SK-N-SH treated with all-trans-retinoic acid at 6 μM for 48 hours (cell line): ENCODE results near the gene CHPF2.

Experiments
- ATAC-seq: fragments of 200-7000 bp; cut with Tn5 transposase; 3 replicates; pipeline ENCODE4 v1.9.1; 2020; ENCODE audit warnings: mild to moderate bottlenecking, moderate library complexity
- ARNTL ChIP-seq: fragments of 450-650 bp; formaldehyde crosslinking; IDR thresholded peaks from 2 replicates; pipeline ENCODE4 v1.5.0; 2020; ENCODE audit warnings: low read depth, mild to moderate bottlenecking, moderate library complexity, borderline replicate concordance
- BACH2 ChIP-seq: fragments of 250-450 bp; sonication (Bioruptor Pico); IDR thresholded peaks from 2 replicates; pipeline ENCODE4 v1.9.0; 2021; ENCODE audit warnings: mild to moderate bottlenecking, borderline replicate concordance
- CSDC2 ChIP-seq: fragments of 250-450 bp; sonication (Bioruptor Pico); IDR thresholded peaks from 2 replicates; pipeline ENCODE4 v1.5.0; 2020; ENCODE audit warnings: mild to moderate bottlenecking, moderate library complexity
- GLIS3 ChIP-seq: fragments of 250-450 bp; sonication (Bioruptor Pico); IDR thresholded peaks from 2 replicates; pipeline ENCODE4 v1.5.0; 2020; ENCODE audit warnings: mild to moderate bottlenecking, moderate library complexity
- ISL1 ChIP-seq: fragments of 250-450 bp; sonication (Bioruptor Pico); IDR thresholded peaks from 2 replicates; pipeline ENCODE4 v2.1.2; 2022; ENCODE audit warnings: mild to moderate bottlenecking, moderate library complexity
- OSR1 ChIP-seq: fragments of 250-450 bp; sonication (Bioruptor Pico); IDR thresholded peaks from 2 replicates; pipeline ENCODE4 v1.8.0; 2022; ENCODE audit warnings: moderate library complexity, mild to moderate bottlenecking, inconsistent platforms
- PPARA ChIP-seq: fragments of 250-450 bp; sonication (Bioruptor Pico); IDR thresholded peaks from 2 replicates; pipeline ENCODE4 v1.5.0; 2020; ENCODE audit warnings: mild to moderate bottlenecking, borderline replicate concordance
- RARB ChIP-seq: fragments of 250-450 bp; sonication (Bioruptor Pico); IDR thresholded peaks from 2 replicates; pipeline ENCODE4 v1.8.0; 2021; ENCODE audit warnings: mild to moderate bottlenecking, moderate library complexity
- SNAI2 ChIP-seq: fragments of 250-450 bp; sonication (Bioruptor Pico); IDR thresholded peaks from 2 replicates; pipeline ENCODE4 v1.5.0; 2020; ENCODE audit warnings: mild to moderate bottlenecking, moderate library complexity
- TCF4 ChIP-seq: fragments of 250-450 bp; sonication (Bioruptor Pico); IDR thresholded peaks from 2 replicates; pipeline ENCODE4 v1.8.0; 2021; ENCODE audit warnings: mild to moderate bottlenecking, moderate library complexity, borderline replicate concordance
- TOX ChIP-seq: fragments of 250-450 bp; sonication (Bioruptor Pico); IDR thresholded peaks from 2 replicates; pipeline ENCODE4 v1.8.0; 2021; ENCODE audit warnings: mild to moderate bottlenecking, moderate library complexity, borderline replicate concordance
- ZFP3 ChIP-seq: fragments of 250-450 bp; sonication (Bioruptor Pico); IDR thresholded peaks from 2 replicates; pipeline ENCODE4 v1.5.0; 2020; ENCODE audit warnings: mild to moderate bottlenecking, moderate library complexity
- ZNF565 ChIP-seq: fragments of 450-650 bp; formaldehyde crosslinking; conservative IDR thresholded peaks from 2 replicates; pipeline ENCODE4 v1.5.0; 2020; ENCODE audit warnings: low read depth, mild to moderate bottlenecking, moderate library complexity
- ZNF70 ChIP-seq: fragments of 450-650 bp; formaldehyde crosslinking; IDR thresholded peaks from 2 replicates; pipeline ENCODE4 v1.5.0; 2020; ENCODE audit warnings: mild to moderate bottlenecking, moderate library complexity
- ZNF8 ChIP-seq: fragments of 450-650 bp; formaldehyde crosslinking; IDR thresholded peaks from 2 replicates; pipeline ENCODE4 v1.5.0; 2020; ENCODE audit warnings: mild to moderate bottlenecking, moderate library complexity
- TF ChIP-seq, protein P1 (sequence below): fragments of 250-450 bp; sonication (Bioruptor Pico); IDR thresholded peaks from 2 replicates; pipeline ENCODE4 v1.5.1; 2021; ENCODE audit warnings: mild to moderate bottlenecking, moderate library complexity
- TF ChIP-seq, protein P2 (sequence below): fragments of 250-450 bp; sonication (Bioruptor Pico); IDR thresholded peaks from 2 replicates; pipeline ENCODE4 v1.5.0; 2020; ENCODE audit warnings: mild to moderate bottlenecking, moderate library complexity
- TF ChIP-seq, protein P3 (sequence below): fragments of 250-450 bp; sonication (Bioruptor Pico); IDR thresholded peaks from 2 replicates; pipeline ENCODE4 v1.8.0; 2021; ENCODE audit warnings: low read depth, mild to moderate bottlenecking, moderate library complexity, borderline replicate concordance
- TF ChIP-seq, protein P4 (sequence below): fragments of 250-450 bp; sonication (Bioruptor Pico); IDR thresholded peaks from 2 replicates; pipeline ENCODE4 v1.8.0; 2020; ENCODE audit warnings: mild to moderate bottlenecking, moderate library complexity, borderline replicate concordance
- TF ChIP-seq, protein P5 (sequence below): fragments of 250-450 bp; sonication (Bioruptor Pico); IDR thresholded peaks from 2 replicates; pipeline ENCODE4 v1.5.1; 2020; ENCODE audit warnings: low read depth, mild to moderate bottlenecking, moderate library complexity

CHPF2 gene

DNA sequence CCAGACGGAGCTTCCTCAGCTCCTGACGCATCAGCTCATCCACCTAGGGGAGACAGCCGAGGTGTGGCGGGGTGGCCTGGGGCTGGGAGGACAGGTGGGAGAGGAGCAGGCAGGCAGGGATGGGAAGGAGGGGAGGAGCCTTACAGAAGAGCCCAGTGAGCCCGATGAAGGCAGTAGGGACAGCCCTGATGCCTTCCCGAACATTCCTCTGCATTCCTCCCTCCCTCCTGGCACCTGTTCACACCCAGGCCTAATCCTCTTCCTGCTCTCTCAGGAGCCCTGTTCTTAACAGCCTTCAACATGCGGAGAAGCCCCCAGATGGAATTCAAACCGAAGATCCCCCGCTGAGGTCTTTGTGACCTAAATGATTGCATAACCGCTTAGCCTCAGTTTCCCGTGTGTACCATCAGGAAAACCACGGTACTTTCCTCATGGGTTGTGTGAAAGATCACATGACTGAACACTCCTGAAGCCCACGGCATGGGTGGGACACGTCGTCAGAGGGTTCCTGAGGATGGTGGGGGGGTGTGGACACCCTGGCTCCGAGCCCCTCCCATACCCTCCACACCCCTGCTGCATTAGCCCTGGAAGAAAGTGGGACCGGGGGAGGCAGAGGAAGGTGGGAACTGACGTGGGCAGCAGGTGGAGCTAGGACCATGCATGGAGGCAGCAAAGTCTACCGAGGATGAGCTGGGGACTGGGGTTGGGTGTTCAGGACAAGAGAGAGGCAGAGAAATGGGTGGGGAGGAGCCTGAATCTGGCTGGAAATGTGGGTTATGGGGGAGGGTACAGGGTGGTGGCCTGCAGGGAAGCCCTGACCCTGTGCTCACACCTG is 36.5 kb upstream of the CHPF2 start:
- no peak for ATAC-seq
- TF ChIP-seq, protein P1, sequence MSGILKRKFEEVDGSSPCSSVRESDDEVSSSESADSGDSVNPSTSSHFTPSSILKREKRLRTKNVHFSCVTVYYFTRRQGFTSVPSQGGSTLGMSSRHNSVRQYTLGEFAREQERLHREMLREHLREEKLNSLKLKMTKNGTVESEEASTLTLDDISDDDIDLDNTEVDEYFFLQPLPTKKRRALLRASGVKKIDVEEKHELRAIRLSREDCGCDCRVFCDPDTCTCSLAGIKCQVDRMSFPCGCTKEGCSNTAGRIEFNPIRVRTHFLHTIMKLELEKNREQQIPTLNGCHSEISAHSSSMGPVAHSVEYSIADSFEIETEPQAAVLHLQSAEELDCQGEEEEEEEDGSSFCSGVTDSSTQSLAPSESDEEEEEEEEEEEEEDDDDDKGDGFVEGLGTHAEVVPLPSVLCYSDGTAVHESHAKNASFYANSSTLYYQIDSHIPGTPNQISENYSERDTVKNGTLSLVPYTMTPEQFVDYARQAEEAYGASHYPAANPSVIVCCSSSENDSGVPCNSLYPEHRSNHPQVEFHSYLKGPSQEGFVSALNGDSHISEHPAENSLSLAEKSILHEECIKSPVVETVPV: no peak
- TF ChIP-seq ZNF70 (CRISPR knock-in tag) (no peak), BACH2 (CRISPR knock-in tag) (no peak), ISL1 (CRISPR knock-in tag) (no peak), CSDC2 (CRISPR knock-in tag) (no peak), TCF4 (CRISPR knock-in tag) (no peak), ARNTL (CRISPR knock-in tag) (no peak), GLIS3 (CRISPR knock-in tag) (no peak), ZNF8 (CRISPR knock-in tag) (no peak), PPARA (CRISPR knock-in tag) (no peak), OSR1 (no peak), SNAI2 (CRISPR knock-in tag) (no peak), ZFP3 (CRISPR knock-in tag) (no peak)
- TF ChIP-seq, protein P2, sequence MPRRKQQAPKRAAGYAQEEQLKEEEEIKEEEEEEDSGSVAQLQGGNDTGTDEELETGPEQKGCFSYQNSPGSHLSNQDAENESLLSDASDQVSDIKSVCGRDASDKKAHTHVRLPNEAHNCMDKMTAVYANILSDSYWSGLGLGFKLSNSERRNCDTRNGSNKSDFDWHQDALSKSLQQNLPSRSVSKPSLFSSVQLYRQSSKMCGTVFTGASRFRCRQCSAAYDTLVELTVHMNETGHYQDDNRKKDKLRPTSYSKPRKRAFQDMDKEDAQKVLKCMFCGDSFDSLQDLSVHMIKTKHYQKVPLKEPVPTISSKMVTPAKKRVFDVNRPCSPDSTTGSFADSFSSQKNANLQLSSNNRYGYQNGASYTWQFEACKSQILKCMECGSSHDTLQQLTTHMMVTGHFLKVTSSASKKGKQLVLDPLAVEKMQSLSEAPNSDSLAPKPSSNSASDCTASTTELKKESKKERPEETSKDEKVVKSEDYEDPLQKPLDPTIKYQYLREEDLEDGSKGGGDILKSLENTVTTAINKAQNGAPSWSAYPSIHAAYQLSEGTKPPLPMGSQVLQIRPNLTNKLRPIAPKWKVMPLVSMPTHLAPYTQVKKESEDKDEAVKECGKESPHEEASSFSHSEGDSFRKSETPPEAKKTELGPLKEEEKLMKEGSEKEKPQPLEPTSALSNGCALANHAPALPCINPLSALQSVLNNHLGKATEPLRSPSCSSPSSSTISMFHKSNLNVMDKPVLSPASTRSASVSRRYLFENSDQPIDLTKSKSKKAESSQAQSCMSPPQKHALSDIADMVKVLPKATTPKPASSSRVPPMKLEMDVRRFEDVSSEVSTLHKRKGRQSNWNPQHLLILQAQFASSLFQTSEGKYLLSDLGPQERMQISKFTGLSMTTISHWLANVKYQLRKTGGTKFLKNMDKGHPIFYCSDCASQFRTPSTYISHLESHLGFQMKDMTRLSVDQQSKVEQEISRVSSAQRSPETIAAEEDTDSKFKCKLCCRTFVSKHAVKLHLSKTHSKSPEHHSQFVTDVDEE (CRISPR knock-in tag): no peak
- TF ChIP-seq, protein P3, sequence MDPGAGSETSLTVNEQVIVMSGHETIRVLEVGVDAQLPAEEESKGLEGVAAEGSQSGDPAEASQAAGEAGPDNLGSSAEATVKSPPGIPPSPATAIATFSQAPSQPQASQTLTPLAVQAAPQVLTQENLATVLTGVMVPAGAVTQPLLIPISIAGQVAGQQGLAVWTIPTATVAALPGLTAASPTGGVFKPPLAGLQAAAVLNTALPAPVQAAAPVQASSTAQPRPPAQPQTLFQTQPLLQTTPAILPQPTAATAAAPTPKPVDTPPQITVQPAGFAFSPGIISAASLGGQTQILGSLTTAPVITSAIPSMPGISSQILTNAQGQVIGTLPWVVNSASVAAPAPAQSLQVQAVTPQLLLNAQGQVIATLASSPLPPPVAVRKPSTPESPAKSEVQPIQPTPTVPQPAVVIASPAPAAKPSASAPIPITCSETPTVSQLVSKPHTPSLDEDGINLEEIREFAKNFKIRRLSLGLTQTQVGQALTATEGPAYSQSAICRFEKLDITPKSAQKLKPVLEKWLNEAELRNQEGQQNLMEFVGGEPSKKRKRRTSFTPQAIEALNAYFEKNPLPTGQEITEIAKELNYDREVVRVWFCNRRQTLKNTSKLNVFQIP: no peak
- TF ChIP-seq, protein P4, sequence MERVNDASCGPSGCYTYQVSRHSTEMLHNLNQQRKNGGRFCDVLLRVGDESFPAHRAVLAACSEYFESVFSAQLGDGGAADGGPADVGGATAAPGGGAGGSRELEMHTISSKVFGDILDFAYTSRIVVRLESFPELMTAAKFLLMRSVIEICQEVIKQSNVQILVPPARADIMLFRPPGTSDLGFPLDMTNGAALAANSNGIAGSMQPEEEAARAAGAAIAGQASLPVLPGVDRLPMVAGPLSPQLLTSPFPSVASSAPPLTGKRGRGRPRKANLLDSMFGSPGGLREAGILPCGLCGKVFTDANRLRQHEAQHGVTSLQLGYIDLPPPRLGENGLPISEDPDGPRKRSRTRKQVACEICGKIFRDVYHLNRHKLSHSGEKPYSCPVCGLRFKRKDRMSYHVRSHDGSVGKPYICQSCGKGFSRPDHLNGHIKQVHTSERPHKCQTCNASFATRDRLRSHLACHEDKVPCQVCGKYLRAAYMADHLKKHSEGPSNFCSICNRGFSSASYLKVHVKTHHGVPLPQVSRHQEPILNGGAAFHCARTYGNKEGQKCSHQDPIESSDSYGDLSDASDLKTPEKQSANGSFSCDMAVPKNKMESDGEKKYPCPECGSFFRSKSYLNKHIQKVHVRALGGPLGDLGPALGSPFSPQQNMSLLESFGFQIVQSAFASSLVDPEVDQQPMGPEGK (CRISPR knock-in tag): no peak

DNA sequence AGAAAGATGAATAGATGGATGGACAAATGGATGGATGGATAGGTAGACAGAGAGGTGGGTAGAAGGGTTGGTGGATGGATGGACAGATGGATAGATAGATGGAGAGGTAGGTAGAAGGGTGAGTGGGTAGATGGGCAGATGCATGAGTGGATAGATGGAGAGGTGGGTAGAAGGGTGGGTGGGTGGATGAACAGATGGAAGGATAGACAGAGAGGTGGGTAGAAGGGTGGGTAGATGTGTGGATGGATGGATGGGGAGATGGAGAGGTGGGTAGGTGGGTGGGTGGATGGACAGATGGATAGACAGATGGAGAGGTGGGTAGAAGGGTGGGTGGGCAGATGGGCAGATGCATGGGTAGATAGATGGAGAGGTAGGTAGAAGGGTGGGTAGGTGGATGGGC is 34.4 kb upstream of the CHPF2 start:
- ATAC-seq: no peak
- TF ChIP-seq ZNF70 (CRISPR knock-in tag) (no peak), TOX (CRISPR knock-in tag) (no peak), OSR1 (no peak), PPARA (CRISPR knock-in tag) (no peak), RARB (CRISPR knock-in tag) (no peak), ZNF565 (CRISPR knock-in tag) (no peak), ZFP3 (CRISPR knock-in tag) (no peak), BACH2 (CRISPR knock-in tag) (no peak), TCF4 (CRISPR knock-in tag) (no peak), GLIS3 (CRISPR knock-in tag) (no peak)
- TF ChIP-seq, protein P3: no peak
- TF ChIP-seq, protein P5, sequence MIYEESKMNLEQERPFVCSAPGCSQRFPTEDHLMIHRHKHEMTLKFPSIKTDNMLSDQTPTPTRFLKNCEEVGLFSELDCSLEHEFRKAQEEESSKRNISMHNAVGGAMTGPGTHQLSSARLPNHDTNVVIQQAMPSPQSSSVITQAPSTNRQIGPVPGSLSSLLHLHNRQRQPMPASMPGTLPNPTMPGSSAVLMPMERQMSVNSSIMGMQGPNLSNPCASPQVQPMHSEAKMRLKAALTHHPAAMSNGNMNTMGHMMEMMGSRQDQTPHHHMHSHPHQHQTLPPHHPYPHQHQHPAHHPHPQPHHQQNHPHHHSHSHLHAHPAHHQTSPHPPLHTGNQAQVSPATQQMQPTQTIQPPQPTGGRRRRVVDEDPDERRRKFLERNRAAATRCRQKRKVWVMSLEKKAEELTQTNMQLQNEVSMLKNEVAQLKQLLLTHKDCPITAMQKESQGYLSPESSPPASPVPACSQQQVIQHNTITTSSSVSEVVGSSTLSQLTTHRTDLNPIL: no peak
